ENCODE results near the gene AMH. TPM values are rescaled to one million over a fixed set of nuclear protein-coding genes. Genes with fewer than 3 reads are reported as not detected.

AMH gene
- total RNA-seq, 4 donors from 2014 or later: 0.59 to 5.4 (median 2.1) TPM; not detected in 1

- TF ChIP-seq, protein P1, sequence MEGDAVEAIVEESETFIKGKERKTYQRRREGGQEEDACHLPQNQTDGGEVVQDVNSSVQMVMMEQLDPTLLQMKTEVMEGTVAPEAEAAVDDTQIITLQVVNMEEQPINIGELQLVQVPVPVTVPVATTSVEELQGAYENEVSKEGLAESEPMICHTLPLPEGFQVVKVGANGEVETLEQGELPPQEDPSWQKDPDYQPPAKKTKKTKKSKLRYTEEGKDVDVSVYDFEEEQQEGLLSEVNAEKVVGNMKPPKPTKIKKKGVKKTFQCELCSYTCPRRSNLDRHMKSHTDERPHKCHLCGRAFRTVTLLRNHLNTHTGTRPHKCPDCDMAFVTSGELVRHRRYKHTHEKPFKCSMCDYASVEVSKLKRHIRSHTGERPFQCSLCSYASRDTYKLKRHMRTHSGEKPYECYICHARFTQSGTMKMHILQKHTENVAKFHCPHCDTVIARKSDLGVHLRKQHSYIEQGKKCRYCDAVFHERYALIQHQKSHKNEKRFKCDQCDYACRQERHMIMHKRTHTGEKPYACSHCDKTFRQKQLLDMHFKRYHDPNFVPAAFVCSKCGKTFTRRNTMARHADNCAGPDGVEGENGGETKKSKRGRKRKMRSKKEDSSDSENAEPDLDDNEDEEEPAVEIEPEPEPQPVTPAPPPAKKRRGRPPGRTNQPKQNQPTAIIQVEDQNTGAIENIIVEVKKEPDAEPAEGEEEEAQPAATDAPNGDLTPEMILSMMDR (IDR thresholded peaks at IDR 0.05): no peak
- no peak for TF ChIP-seq POLR2A (IDR thresholded peaks at IDR 0.05)
- TF ChIP-seq EP300 (IDR thresholded peaks at IDR 0.05): no peak
- Histone ChIP-seq H3K36me3 (peaks cover 2 to 98% (median 13%) of the 10 kb centered on the region in 3 donors), H3K4me1 (peaks cover 0 to 26% (median 0%) of the 10 kb centered on the region in 4 donors), H3K27me3 (no peaks in the 10 kb centered on the region), H3K27ac (peak overlapping the region in 1 of 4 donors; percentile 7), H3K9me3 (no peaks in the 10 kb centered on the region), H3K4me3 (no peak overlapping the region)
- DNase-seq (ENCODE audit: low spot score in 2 of 2): no peak
- 92 to 95% methylated on average over 39 to 44 of the region's 48 CpGs for WGBS, 2 donors
These were observed 20.7 kb upstream of the AMH start for GRCh38 chr19:2228157-2229030.

GRCh38 chr19:2229103-2230032 lies 19.8 kb upstream of the AMH start:
- TF ChIP-seq POLR2A (IDR thresholded peaks at IDR 0.05) (no peak), EP300 (IDR thresholded peaks at IDR 0.05) (no peak)
- TF ChIP-seq, protein P1 (IDR thresholded peaks at IDR 0.05): no peak
- no peak for DNase-seq (ENCODE audit: low spot score in 2 of 2)
- H3K27ac ChIP-seq: no peak overlapping the region
- peaks cover 0 to 36% (median 6%) of the 10 kb centered on the region in 4 donors for H3K4me1 ChIP-seq
- H3K4me3 ChIP-seq: no peak overlapping the region
- H3K36me3 ChIP-seq: peaks cover 2 to 96% (median 13%) of the 10 kb centered on the region in 3 donors
- no peaks in the 10 kb centered on the region for H3K9me3 ChIP-seq
- 91 to 94% methylated on average over 23 to 44 of the region's 45 CpGs for WGBS, 2 donors
- H3K27me3 ChIP-seq: no peaks in the 10 kb centered on the region

- no peak overlapping the region for H3K4me3 ChIP-seq
- DNase-seq (ENCODE audit: low spot score in 2 of 2): no peak
- H3K36me3 ChIP-seq: peaks cover 2 to 89% (median 13%) of the 10 kb centered on the region in 3 donors
- 91 to 94% methylated on average over 43 of the region's 43 CpGs for WGBS, 2 donors
- H3K27ac ChIP-seq: no peak overlapping the region
- H3K27me3 ChIP-seq: no peaks in the 10 kb centered on the region
- TF ChIP-seq POLR2A (IDR thresholded peaks at IDR 0.05) (no peak), EP300 (IDR thresholded peaks at IDR 0.05) (no peak)
- TF ChIP-seq, protein P1 (IDR thresholded peaks at IDR 0.05): no peak
- H3K4me1 ChIP-seq: peaks cover 0 to 43% (median 13%) of the 10 kb centered on the region in 4 donors
- H3K9me3 ChIP-seq: no peaks in the 10 kb centered on the region
These were observed 19.0 kb upstream of the AMH start for GRCh38 chr19:2230033-2230531.

GRCh38 chr19:2230807-2231533 lies 18.2 kb upstream of the AMH start:
- H3K27me3 ChIP-seq: no peaks in the 10 kb centered on the region
- H3K4me1 ChIP-seq: peaks cover 0 to 46% (median 16%) of the 10 kb centered on the region in 4 donors
- H3K36me3 ChIP-seq: peaks cover 2 to 80% (median 13%) of the 10 kb centered on the region in 3 donors
- H3K9me3 ChIP-seq: no peaks in the 10 kb centered on the region
- TF ChIP-seq, protein P1 (IDR thresholded peaks at IDR 0.05): no peak
- no peak for TF ChIP-seq EP300 (IDR thresholded peaks at IDR 0.05)
- TF ChIP-seq POLR2A (IDR thresholded peaks at IDR 0.05): no peak
- 69 to 71% methylated on average over 11 to 12 of the region's 12 CpGs for WGBS, 2 donors
- no peak overlapping the region for H3K4me3 ChIP-seq
- H3K27ac ChIP-seq: peak overlapping the region in 3 of 4 donors; percentile 3 to 70 (median 21)
- DNase-seq (ENCODE audit: low spot score in 2 of 2): no peak

Measured in tibial nerve (tissue), 4 donors.